Liver (tissue), 9 donors: ENCODE data around the gene ADGRL2. TPM values are rescaled to one million over a fixed set of nuclear protein-coding genes. Genes with fewer than 3 reads are reported as not detected.
A peak's percentile ranks its signal among the peaks of the same experiment; 100 is the strongest.

Source experiments
- DNase-seq: peaks from one replicate; pipeline ENCODE4 v3.0.0-alpha.2; 2017; ENCODE audit warnings: low spot score
- H3K27ac ChIP-seq, 2 donors: one replicate each; pipeline ENCODE4 v1.7.0; 2013; ENCODE audit warnings: inconsistent platforms in 2 of 2, low read length in 2 of 2, control low read depth in 1 of 2, low read depth in 1 of 2, mild to moderate bottlenecking in 1 of 2
- H3K27me3 ChIP-seq, 4 donors: one replicate each; pipeline versions ENCODE4 v1.6.1 to v1.7.0; 2013; ENCODE audit warnings: low read length in 3 of 4, inconsistent platforms in 1 of 4, mild to moderate bottlenecking in 1 of 4, moderate library complexity in 1 of 4; ENCODE audit not compliant: control insufficient read depth in 4 of 4, insufficient read depth in 4 of 4
- H3K36me3 ChIP-seq, 4 donors: one replicate each; pipeline versions ENCODE4 v1.6.1 to v1.7.0; 2013; ENCODE audit warnings: low read length in 3 of 4, mild to moderate bottlenecking in 3 of 4, low read depth in 1 of 4, moderate library complexity in 1 of 4; ENCODE audit not compliant: control insufficient read depth in 4 of 4, insufficient read depth in 3 of 4
- H3K4me1 ChIP-seq, 4 donors: one replicate each; pipeline versions ENCODE4 v1.6.1 to v1.7.0; 2013; ENCODE audit warnings: low read length in 3 of 4, mild to moderate bottlenecking in 3 of 4, moderate library complexity in 1 of 4; ENCODE audit not compliant: control insufficient read depth in 4 of 4, insufficient read depth in 4 of 4
- H3K4me3 ChIP-seq, 3 donors: one replicate each; pipeline versions ENCODE4 v1.6.1 to v1.7.0; 2013; ENCODE audit warnings: low read length in 3 of 3, control low read depth in 1 of 3, low read depth in 1 of 3, mild to moderate bottlenecking in 1 of 3
- H3K9ac ChIP-seq, 2 donors: one replicate each; pipeline ENCODE4 v1.7.0; 2013; ENCODE audit warnings: low read length in 2 of 2, mild to moderate bottlenecking in 2 of 2, moderate library complexity in 2 of 2, control low read depth in 1 of 2, low read depth in 1 of 2
- H3K9me3 ChIP-seq, 4 donors: one replicate each; pipeline versions ENCODE4 v1.6.1 to v1.7.0; 2013; ENCODE audit warnings: low read length in 3 of 4; ENCODE audit not compliant: control insufficient read depth in 4 of 4
- ATF3 ChIP-seq: IDR thresholded peaks from 2 replicates; pipeline ENCODE4 v1.6.1; 2016; ENCODE audit warnings: antibody characterized with exemption
- CTCF ChIP-seq: fragments of 150-350 bp; IDR thresholded peaks from 2 replicates; pipeline ENCODE4 v1.5.1; 2017; ENCODE audit warnings: improper control_type of control experiment, low read depth, low read length; ENCODE audit not compliant: missing input control
- EGR1 ChIP-seq, 2 donors: IDR thresholded peaks; 2 replicates each; pipeline ENCODE4 v1.6.1; 2016 to 2018; ENCODE audit warnings: antibody characterized with exemption in 2 of 2, low read depth in 2 of 2
- FOXA1 ChIP-seq: IDR thresholded peaks from 2 replicates; pipeline ENCODE4 v1.6.1; 2016; ENCODE audit warnings: antibody characterized with exemption
- FOXA2 ChIP-seq: IDR thresholded peaks from 2 replicates; pipeline ENCODE4 v1.6.1; 2016; ENCODE audit warnings: antibody characterized with exemption
- HNF4A ChIP-seq, 2 donors: conservative IDR thresholded peaks; 2 replicates each; pipeline ENCODE4 v1.6.1; 2016; ENCODE audit warnings: antibody characterized with exemption in 2 of 2, mild to moderate bottlenecking in 2 of 2
- HNF4G ChIP-seq: IDR thresholded peaks from 2 replicates; pipeline ENCODE4 v1.6.1; 2016; ENCODE audit warnings: antibody characterized with exemption
- JUND ChIP-seq, 2 donors: IDR thresholded peaks; 2 replicates each; pipeline ENCODE4 v1.6.1; 2016; ENCODE audit warnings: antibody characterized with exemption in 2 of 2
- MAX ChIP-seq: IDR thresholded peaks from 2 replicates; pipeline ENCODE4 v1.6.1; 2016; ENCODE audit warnings: antibody characterized with exemption
- NR2F2 ChIP-seq: IDR thresholded peaks from 2 replicates; pipeline ENCODE4 v1.6.1; 2016; ENCODE audit warnings: antibody characterized with exemption
- RAD21 ChIP-seq, 2 donors: IDR thresholded peaks; 2 replicates each; pipeline ENCODE4 v1.6.1; 2016; ENCODE audit warnings: antibody characterized with exemption in 2 of 2, mild to moderate bottlenecking in 2 of 2
- REST ChIP-seq: IDR thresholded peaks from 2 replicates; pipeline ENCODE4 v1.6.1; 2016; ENCODE audit warnings: antibody characterized with exemption, mild to moderate bottlenecking
- RXRA ChIP-seq, 2 donors: IDR thresholded peaks; 2 replicates each; pipeline ENCODE4 v1.6.1; 2017 to 2018; ENCODE audit warnings: antibody characterized with exemption in 2 of 2, mild to moderate bottlenecking in 1 of 2
- SP1 ChIP-seq: IDR thresholded peaks from 2 replicates; pipeline ENCODE4 v1.6.1; 2018; ENCODE audit warnings: antibody characterized with exemption, mild to moderate bottlenecking
- TAF1 ChIP-seq: conservative IDR thresholded peaks from 2 replicates; pipeline ENCODE4 v1.6.1; 2016; ENCODE audit warnings: antibody characterized with exemption, mild to moderate bottlenecking
- YY1 ChIP-seq: IDR thresholded peaks from 2 replicates; pipeline ENCODE4 v1.6.1; 2016; ENCODE audit warnings: antibody characterized with exemption, mild to moderate bottlenecking
- ZBTB33 ChIP-seq: IDR thresholded peaks from 2 replicates; pipeline ENCODE4 v1.6.1; 2016; ENCODE audit warnings: antibody characterized with exemption
- WGBS: extraction: QIAGEN DNeasy Blood & Tissue Kit; methylation state at CpG from one replicate; pipeline ENCODE4 v1.1.7; 2013; 5-methylcytosine and 5-hydroxymethylcytosine counted together
- polyA plus RNA-seq, 2 donors: library from polyadenylated mRNA; stranded (reverse) in 1 of 2; unstranded in 1 of 2; fragments of 200-250 nt in 1 of 2; fragments of >200 nt in 1 of 2; fragmentation: Nextera tagmentation in 1 of 2; extraction: Ambion mirVana in 1 of 2; gene quantifications; one replicate each; pipeline versions ENCODE4 v1.2.1 to v1.2.3, GENCODE V29; 2013 to 2015
- total RNA-seq, 2 donors: library from RNA; depleted of rRNA; stranded (reverse); fragments of >200 nt; gene quantifications; one replicate each; pipeline ENCODE4 v1.2.3, GENCODE V29; 2014
- donor health status: healthy.
- donor health status: healthy.
- donor health status: healthy.
- donor health status: healthy.
- donor health status: healthy.

ADGRL2 gene
- total and polyA plus RNA-seq, 4 donors, result 21.1 to 82.0 (median 31.7) TPM

GRCh38 chr1:81889166-81889565, 88.4 kb downstream of the ADGRL2 start:
- Histone ChIP-seq H3K4me1 (no peaks in the 10 kb centered on the region), H3K27ac (no peak overlapping the region), H3K4me3 (no peak overlapping the region), H3K9me3 (no peaks in the 10 kb centered on the region), H3K27me3 (no peaks in the 10 kb centered on the region), H3K9ac (no peak overlapping the region), H3K36me3 (no peaks in the 10 kb centered on the region)
- no peak for DNase-seq
- no peak for TF ChIP-seq MAX
- no peak for TF ChIP-seq CTCF
- TF ChIP-seq JUND (IDR thresholded peaks at IDR 0.05), result no peak
- no peak for TF ChIP-seq EGR1 (IDR thresholded peaks at IDR 0.05; ENCODE audit: low read depth in 2 of 2)
- no peak for TF ChIP-seq FOXA2
- WGBS, result 93% methylated on average over 4 of the region's 4 CpGs

GRCh38 chr1:81894867-81895266, 94.1 kb downstream of the ADGRL2 start:
- Histone ChIP-seq H3K36me3 (no peaks in the 10 kb centered on the region), H3K9ac (no peak overlapping the region), H3K9me3 (no peaks in the 10 kb centered on the region), H3K27ac (no peak overlapping the region), H3K4me1 (peaks cover 0 to 2% (median 0%) of the 10 kb centered on the region in 4 donors), H3K4me3 (no peak overlapping the region), H3K27me3 (no peaks in the 10 kb centered on the region)
- no peak for DNase-seq
- no peak for TF ChIP-seq SP1
- TF ChIP-seq RXRA (IDR thresholded peaks at IDR 0.05), result peak in 1 of 2 donors; percentile 13
- 92% methylated on average over 2 of the region's 2 CpGs for WGBS

GRCh38 chr1:81899214-81899821, 98.6 kb downstream of the ADGRL2 start:
- WGBS, result 92% methylated on average over 5 of the region's 5 CpGs
- no peak overlapping the region for H3K4me3 ChIP-seq
- no peak for DNase-seq
- TF ChIP-seq TAF1 (no peak), ZBTB33 (no peak), HNF4A (conservative IDR thresholded peaks at IDR 0.05) (no peak), FOXA1 (no peak), YY1 (no peak), HNF4G (no peak), RAD21 (IDR thresholded peaks at IDR 0.05) (no peak), ATF3 (no peak), MAX (no peak), REST (no peak), SP1 (no peak), RXRA (IDR thresholded peaks at IDR 0.05) (no peak), JUND (IDR thresholded peaks at IDR 0.05) (no peak), EGR1 (IDR thresholded peaks at IDR 0.05; ENCODE audit: low read depth in 2 of 2) (no peak), CTCF (no peak), NR2F2 (no peak), FOXA2 (no peak)
- H3K27ac ChIP-seq, result no peak overlapping the region
- H3K36me3 ChIP-seq, result no peaks in the 10 kb centered on the region
- peaks cover 0 to 2% (median 0%) of the 10 kb centered on the region in 4 donors for H3K4me1 ChIP-seq
- H3K27me3 ChIP-seq, result no peaks in the 10 kb centered on the region
- H3K9me3 ChIP-seq, result no peaks in the 10 kb centered on the region
- no peak overlapping the region for H3K9ac ChIP-seq
